Stomach (tissue), 9 donors: ENCODE measurements around the gene PCDHB7. TPM values are rescaled to one million over a fixed set of nuclear protein-coding genes. Genes with fewer than 3 reads are reported as not detected.
"Not testable (repeated sequence)": the region's sequence is repeated elsewhere in the genome, so short reads cannot be mapped to it uniquely, and the experiment has no call there.

Source experiments
- DNase-seq, 2 donors: peaks; one replicate each; pipeline versions ENCODE4 v3.0.0 to v3.0.0-alpha.2; 2013 to 2019
- H3K27ac ChIP-seq, 5 donors: fragments of 200-600 bp in 4 of 5; sonication (generic) in 4 of 5; one replicate each; pipeline ENCODE4 v1.5.1; 2013 to 2019; ENCODE audit warnings: mild to moderate bottlenecking in 1 of 5, moderate library complexity in 1 of 5
- H3K27me3 ChIP-seq, 3 donors: fragments of 200-600 bp; sonication (generic); one replicate each; pipeline ENCODE4 v1.5.1; 2017 to 2019; ENCODE audit warnings: mixed run types in 1 of 3
- H3K36me3 ChIP-seq, 4 donors: fragments of 200-600 bp; sonication (generic); 1 replicate in 3 of 4; 2 replicates in 1 of 4; pipeline ENCODE4 v1.5.1; 2016 to 2019
- H3K4me1 ChIP-seq, 4 donors: fragments of 200-600 bp; sonication (generic); one replicate each; pipeline ENCODE4 v1.5.1; 2016 to 2019
- H3K4me3 ChIP-seq, 4 donors: fragments of 200-600 bp; sonication (generic) in 3 of 4; one replicate each; pipeline ENCODE4 v1.5.1; 2016 to 2019; ENCODE audit warnings: mild to moderate bottlenecking in 1 of 4
- H3K9me3 ChIP-seq, 4 donors: fragments of 200-600 bp; sonication (generic); one replicate each; pipeline ENCODE4 v1.5.1; 2016 to 2019
- CTCF ChIP-seq, 7 experiments: fragments of 450-650 bp in 4 of 7; fragments of 200-600 bp in 3 of 7; sonication (generic) in 3 of 7; IDR thresholded peaks; one replicate each; pipeline ENCODE4 v1.5.1; 2016 to 2019; ENCODE audit warnings: antibody characterized with exemption in 7 of 7, control low read depth in 2 of 7, mild to moderate bottlenecking in 1 of 7
- EP300 ChIP-seq: sonication (generic); formaldehyde crosslinking; IDR thresholded peaks from one replicate; pipeline ENCODE4 v1.6.1; 2017; ENCODE audit warnings: antibody characterized with exemption
- POLR2A ChIP-seq, 4 donors: fragments of 450-650 bp; IDR thresholded peaks; one replicate each; pipeline ENCODE4 v1.6.1; 2016; ENCODE audit warnings: antibody characterized with exemption in 4 of 4, control low read depth in 2 of 4, mild to moderate bottlenecking in 1 of 4, moderate library complexity in 1 of 4
- POLR2AphosphoS5 ChIP-seq, 3 donors: sonication (generic); formaldehyde crosslinking; IDR thresholded peaks; one replicate each; pipeline ENCODE4 v1.6.1; 2016; ENCODE audit warnings: antibody characterized with exemption in 3 of 3
- WGBS, 5 donors: extraction: QIAGEN DNeasy Blood & Tissue Kit in 3 of 5; methylation state at CpG; one replicate each; pipeline versions ENCODE4 v1.1.5 to v1.1.7; 2013 to 2018; 5-methylcytosine and 5-hydroxymethylcytosine counted together
- intact Hi-C: fragments of 100-400 bp; cut with DNase I; formaldehyde crosslinking; loops from one replicate; pipeline ENCODE4 v1.15.1; 2023; ENCODE audit warnings: low total_unique reads
- polyA plus RNA-seq, 3 donors: library from polyadenylated mRNA; stranded (reverse); fragments of 200-250 nt; gene quantifications; one replicate each; pipeline ENCODE4 v1.2.3, GENCODE V29; 2013
- total RNA-seq, 5 donors: library from RNA; depleted of rRNA; stranded (reverse); fragments of >200 nt; gene quantifications; one replicate each; pipeline versions ENCODE4 v1.1.0 to v1.2.3, GENCODE V29; 2014 to 2016
- donor health status: healthy with polysubstance abuse.
- donor health status: Bipolar disorder and iron deficiency.
- donor health status: healthy.

Gene PCDHB7
- total and polyA plus RNA-seq, 8 donors = 0.10 to 1.8 (median 0.72) TPM; not detected in 5

- DNase-seq = no peak
- 64 to 67% (median 65%) methylated on average over 1 of the region's 1 CpG for WGBS, 5 donors
- H3K4me1 ChIP-seq = no peaks in the 10 kb centered on the region
- no peak overlapping the region for H3K4me3 ChIP-seq
- H3K9me3 ChIP-seq = peaks cover 11 to 81% (median 77%) of the 10 kb centered on the region in 4 donors
- TF ChIP-seq EP300 = no peak
- TF ChIP-seq POLR2A (IDR thresholded peaks at IDR 0.05) = no peak
- TF ChIP-seq CTCF (IDR thresholded peaks at IDR 0.05) = no peak
- no peak for TF ChIP-seq POLR2AphosphoS5 (IDR thresholded peaks at IDR 0.05)
- H3K27ac ChIP-seq = no peak overlapping the region
- peaks cover 0 to 62% (median 25%) of the 10 kb centered on the region in 3 donors for H3K27me3 ChIP-seq
- no peaks in the 10 kb centered on the region for H3K36me3 ChIP-seq
- intact Hi-C loops = no loop called here
Observed at GRCh38 chr5:141175933-141176332, 3.5 kb downstream of the PCDHB7 start.

- 26 to 43% (median 33%) methylated on average over 13 to 14 of the region's 18 CpGs for WGBS, 5 donors
- Histone ChIP-seq H3K9me3 (peaks cover 11 to 82% (median 79%) of the 10 kb centered on the region in 4 donors), H3K27me3 (peaks cover 0 to 68% (median 25%) of the 10 kb centered on the region in 3 donors)
- H3K4me3 ChIP-seq, H3K36me3 ChIP-seq, intact Hi-C loops, DNase-seq, H3K27ac ChIP-seq, H3K4me1 ChIP-seq: not testable (repeated sequence)
Observed at GRCh38 chr5:141177577-141178191, 5.2 kb downstream of the PCDHB7 start, which contains the start of gene PCDHB8. Gene PCDHB8, plus strand, starts transcription at chr5:141177790. Its CDS starts 245 bp downstream, at chr5:141178035.

GRCh38 chr5:141179371-141179770 is 6.9 kb downstream of the PCDHB7 start:
- H3K27me3 ChIP-seq = peaks cover 0 to 71% (median 25%) of the 10 kb centered on the region in 3 donors
- H3K4me1 ChIP-seq, DNase-seq, H3K27ac ChIP-seq, H3K36me3 ChIP-seq, intact Hi-C loops, H3K4me3 ChIP-seq: not testable (repeated sequence)
- peaks cover 9 to 83% (median 77%) of the 10 kb centered on the region in 4 donors for H3K9me3 ChIP-seq
- WGBS, 5 donors = 39 to 62% (median 46%) methylated on average over 26 to 34 of the region's 39 CpGs

GRCh38 chr5:141179876-141180275 is 7.4 kb downstream of the PCDHB7 start:
- H3K36me3 ChIP-seq, H3K4me1 ChIP-seq, DNase-seq, H3K27ac ChIP-seq, intact Hi-C loops, H3K4me3 ChIP-seq: not testable (repeated sequence)
- WGBS, 5 donors = 29 to 66% (median 37%) methylated on average over 12 to 32 of the region's 32 CpGs
- peaks cover 0 to 71% (median 20%) of the 10 kb centered on the region in 3 donors for H3K27me3 ChIP-seq
- peaks cover 8 to 83% (median 77%) of the 10 kb centered on the region in 4 donors for H3K9me3 ChIP-seq

- DNase-seq = no peak
- Histone ChIP-seq H3K4me1 (no peaks in the 10 kb centered on the region), H3K9me3 (peaks cover 6 to 83% (median 74%) of the 10 kb centered on the region in 4 donors), H3K36me3 (no peaks in the 10 kb centered on the region), H3K4me3 (no peak overlapping the region), H3K27ac (no peak overlapping the region), H3K27me3 (peaks cover 0 to 71% (median 18%) of the 10 kb centered on the region in 3 donors)
- 25 to 89% (median 44%) methylated on average over 1 of the region's 1 CpG for WGBS, 5 donors
- intact Hi-C loops = no loop called here
- TF ChIP-seq POLR2A (IDR thresholded peaks at IDR 0.05) = no peak
- no peak for TF ChIP-seq POLR2AphosphoS5 (IDR thresholded peaks at IDR 0.05)
- no peak for TF ChIP-seq EP300
- no peak for TF ChIP-seq CTCF (IDR thresholded peaks at IDR 0.05)
Observed at GRCh38 chr5:141180313-141180712, 7.9 kb downstream of the PCDHB7 start.

- Histone ChIP-seq H3K9me3 (peaks cover 6 to 82% (median 69%) of the 10 kb centered on the region in 4 donors), H3K27me3 (peaks cover 0 to 60% (median 12%) of the 10 kb centered on the region in 3 donors), H3K27ac (peak within 1 kb of the TSS in 1 of 5 donors; percentile 59), H3K4me3 (peak within 1 kb of the TSS; percentile 18 to 28 (median 23)), H3K4me1 (no peaks in the 10 kb centered on the region), H3K36me3 (no peaks in the 10 kb centered on the region)
- intact Hi-C loops = no loop called here
- TF ChIP-seq CTCF (IDR thresholded peaks at IDR 0.05) = no peak
- no peak for TF ChIP-seq EP300
- no peak for TF ChIP-seq POLR2AphosphoS5 (IDR thresholded peaks at IDR 0.05)
- no peak for TF ChIP-seq POLR2A (IDR thresholded peaks at IDR 0.05)
- 15 to 24% (median 16%) methylated on average over 13 of the region's 13 CpGs for WGBS, 5 donors
- peak in 1 of 2 donors; percentile 58 for DNase-seq
Observed at GRCh38 chr5:141182248-141182647, 9.8 kb downstream of the PCDHB7 start, which contains the start of gene PCDHB16. Gene PCDHB16, plus strand, starts transcription at chr5:141182387. Its CDS starts 173 bp downstream, at chr5:141182560.

- DNase-seq, intact Hi-C loops, H3K4me1 ChIP-seq, H3K36me3 ChIP-seq, H3K27ac ChIP-seq, H3K4me3 ChIP-seq: not testable (repeated sequence)
- 26 to 47% (median 37%) methylated on average over 15 to 45 of the region's 69 CpGs for WGBS, 5 donors
- Histone ChIP-seq H3K9me3 (peaks cover 10 to 82% (median 69%) of the 10 kb centered on the region in 4 donors), H3K27me3 (peaks cover 0 to 58% (median 3%) of the 10 kb centered on the region in 3 donors)
Observed at GRCh38 chr5:141184117-141184855, 11.8 kb downstream of the PCDHB7 start.
